Transverse colon (tissue), 4 donors: Measurements from ENCODE around the gene NWD2. TPM values are rescaled to one million over a fixed set of nuclear protein-coding genes. Genes with fewer than 3 reads are reported as not detected.

ENCODE experiments used
- DNase-seq: peaks from one replicate; pipeline ENCODE4 v3.0.0-alpha.2; 2019
- H3K27ac ChIP-seq, 4 donors: fragments of 200-600 bp; sonication (generic); 2 replicates each; pipeline ENCODE4 v1.5.1; 2016 to 2018; ENCODE audit warnings: inconsistent platforms in 4 of 4
- H3K27me3 ChIP-seq: fragments of 200-600 bp; sonication (generic); 2 replicates; pipeline ENCODE4 v1.5.1; 2017; ENCODE audit warnings: inconsistent platforms
- H3K36me3 ChIP-seq, 4 donors: fragments of 200-600 bp; sonication (generic); 2 replicates each; pipeline ENCODE4 v1.5.1; 2017 to 2019; ENCODE audit warnings: inconsistent platforms in 4 of 4
- H3K4me1 ChIP-seq, 4 donors: fragments of 200-600 bp; sonication (generic); 2 replicates each; pipeline ENCODE4 v1.5.1; 2017 to 2020; ENCODE audit warnings: inconsistent platforms in 4 of 4
- H3K4me3 ChIP-seq, 4 donors: fragments of 200-600 bp; sonication (generic); 1 replicate in 1 of 4; 2 replicates in 3 of 4; pipeline versions ENCODE4 v1.5.1 to v1.6.1; 2017 to 2019; ENCODE audit warnings: inconsistent platforms in 4 of 4
- H3K9me3 ChIP-seq, 2 donors: fragments of 200-600 bp; sonication (generic); 2 replicates each; pipeline ENCODE4 v1.5.1; 2017 to 2019; ENCODE audit warnings: inconsistent platforms in 2 of 2
- CTCF ChIP-seq, 5 experiments: fragments of 200-600 bp in 3 of 5; fragments of 450-650 bp in 2 of 5; sonication (generic) in 3 of 5; IDR thresholded peaks; 1 replicate in 2 of 5; 2 replicates in 3 of 5; pipeline ENCODE4 v1.5.1; 2016 to 2017; ENCODE audit warnings: antibody characterized with exemption in 5 of 5, inconsistent platforms in 3 of 5, mild to moderate bottlenecking in 2 of 5, moderate library complexity in 1 of 5
- EP300 ChIP-seq: sonication (generic); formaldehyde crosslinking; IDR thresholded peaks from one replicate; pipeline ENCODE4 v1.6.1; 2017; ENCODE audit warnings: antibody characterized with exemption, low read depth
- POLR2A ChIP-seq: fragments of 450-650 bp; IDR thresholded peaks from one replicate; pipeline ENCODE4 v1.6.1; 2016; ENCODE audit warnings: antibody characterized with exemption, mild to moderate bottlenecking, moderate library complexity
- POLR2AphosphoS5 ChIP-seq, 3 donors: sonication (generic); formaldehyde crosslinking; IDR thresholded peaks; one replicate each; pipeline ENCODE4 v1.6.1; 2016; ENCODE audit warnings: antibody characterized with exemption in 3 of 3
- WGBS, 2 donors: methylation state at CpG; one replicate each; pipeline ENCODE4 v1.1.5; 2018; ENCODE audit warnings: low coverage in 1 of 2; 5-methylcytosine and 5-hydroxymethylcytosine counted together
- in situ Hi-C, 4 donors: fragments of 200-750 bp; cut with MboI; loops; one replicate each; pipeline versions ENCODE4 v1.15.0 to v1.15.1; 2017; ENCODE audit warnings: low sequenced_read_pairs in 3 of 4, low pct_ligation_motif_present in 1 of 4, low pct_unique_long_range_greater_than_20kb in 1 of 4
- intact Hi-C: fragments of 100-400 bp; cut with DNase I; formaldehyde crosslinking; loops from one replicate; pipeline ENCODE4 v1.15.1; 2023; ENCODE audit warnings: low total_unique reads
- total RNA-seq, 4 donors: library from RNA; depleted of rRNA; stranded (reverse); fragments of >200 nt; gene quantifications; one replicate each; pipeline ENCODE4 v1.1.0, GENCODE V29; 2016

Gene NWD2
- total RNA-seq, 4 donors from 2014 or later: 0.48 to 0.55 TPM; not detected in 2

GRCh38 chr4:37476256-37476655, 231.7 kb downstream of the NWD2 start:
- Histone ChIP-seq H3K4me3 (no peak overlapping the region), H3K27me3 (no peaks in the 10 kb centered on the region), H3K4me1 (peaks cover 0 to 12% (median 4%) of the 10 kb centered on the region in 4 donors), H3K36me3 (no peaks in the 10 kb centered on the region), H3K9me3 (no peaks in the 10 kb centered on the region), H3K27ac (no peak overlapping the region)
- TF ChIP-seq EP300 (no peak), POLR2A (no peak), CTCF (IDR thresholded peaks at IDR 0.05) (no peak), POLR2AphosphoS5 (IDR thresholded peaks at IDR 0.05) (no peak)
- in situ Hi-C loops: no loop called here
- intact Hi-C loops: no loop called here
- no peak for DNase-seq

- H3K4me1 ChIP-seq: peaks cover 0 to 10% (median 4%) of the 10 kb centered on the region in 4 donors
- no peak overlapping the region for H3K27ac ChIP-seq
- H3K4me3 ChIP-seq: no peak overlapping the region
- no peak for DNase-seq
- intact Hi-C loops (no loop called here), in situ Hi-C loops (no loop called here)
- TF ChIP-seq POLR2AphosphoS5 (IDR thresholded peaks at IDR 0.05) (no peak), POLR2A (no peak), CTCF (IDR thresholded peaks at IDR 0.05) (no peak), EP300 (no peak)
- 79 to 100% methylated on average over 2 of the region's 2 CpGs for WGBS, 2 donors
- no peaks in the 10 kb centered on the region for H3K9me3 ChIP-seq
- H3K36me3 ChIP-seq: no peaks in the 10 kb centered on the region
- H3K27me3 ChIP-seq: no peaks in the 10 kb centered on the region
These were observed 232.1 kb downstream of the NWD2 start for GRCh38 chr4:37476691-37477090.

- 84 to 92% methylated on average over 3 of the region's 3 CpGs for WGBS, 2 donors
- Histone ChIP-seq H3K4me1 (peaks cover 0 to 12% (median 3%) of the 10 kb centered on the region in 4 donors), H3K36me3 (no peaks in the 10 kb centered on the region), H3K4me3 (no peak overlapping the region), H3K27ac (no peak overlapping the region), H3K27me3 (no peaks in the 10 kb centered on the region), H3K9me3 (no peaks in the 10 kb centered on the region)
- no peak for DNase-seq
- TF ChIP-seq POLR2A: no peak
- TF ChIP-seq CTCF (IDR thresholded peaks at IDR 0.05): no peak
- no peak for TF ChIP-seq POLR2AphosphoS5 (IDR thresholded peaks at IDR 0.05)
- no peak for TF ChIP-seq EP300
- intact Hi-C loops (no loop called here), in situ Hi-C loops (no loop called here)
These were observed 232.6 kb downstream of the NWD2 start for GRCh38 chr4:37477126-37477525.

GRCh38 chr4:37478151-37478550, 233.6 kb downstream of the NWD2 start:
- no peak for DNase-seq
- Histone ChIP-seq H3K27me3 (no peaks in the 10 kb centered on the region), H3K36me3 (no peaks in the 10 kb centered on the region), H3K9me3 (no peaks in the 10 kb centered on the region), H3K4me1 (peaks cover 0 to 18% (median 3%) of the 10 kb centered on the region in 4 donors), H3K4me3 (no peak overlapping the region), H3K27ac (no peak overlapping the region)
- TF ChIP-seq CTCF (IDR thresholded peaks at IDR 0.05) (no peak), POLR2A (no peak), EP300 (no peak), POLR2AphosphoS5 (IDR thresholded peaks at IDR 0.05) (no peak)
- intact Hi-C loops: no loop called here
- 64 to 76% methylated on average over 6 of the region's 6 CpGs for WGBS, 2 donors
- in situ Hi-C loops: no loop called here
